ENCODE data around the gene STS. TPM values are rescaled to one million over a fixed set of nuclear protein-coding genes. Genes with fewer than 3 reads are reported as not detected.

Gene STS
- polyA plus RNA-seq, 3 donors, result 3.1 to 7.8 (median 6.3) TPM

GRCh38 chrX:7179446-7179845 lies 31.9 kb downstream of the STS start:
- no peaks in the 10 kb centered on the region for H3K36me3 ChIP-seq (replicated peaks in 1 of 2; ENCODE audit: control insufficient read depth in 1 of 2, insufficient read depth in 2 of 2, low read length in 2 of 2)
- DNase-seq, result no peak
- no peak for TF ChIP-seq CTCF (IDR thresholded peaks at IDR 0.05)
- no peak overlapping the region for H3K4me2 ChIP-seq (replicated peaks; ENCODE audit: extremely low read depth, low read length, poor library complexity, severe bottlenecking)
- no peaks in the 10 kb centered on the region for H3K27me3 ChIP-seq (ENCODE audit: control insufficient read depth in 2 of 2, insufficient read depth in 2 of 2, low read length in 2 of 2)
- H3K9ac ChIP-seq (ENCODE audit: insufficient read depth, low read length, poor library complexity, severe bottlenecking), result no peak overlapping the region
- H3K9me3 ChIP-seq (replicated peaks in 1 of 2; ENCODE audit: control insufficient read depth in 1 of 2, insufficient read depth in 1 of 2, low read length in 2 of 2), result no peaks in the 10 kb centered on the region
- no peak overlapping the region for H3K4me3 ChIP-seq (replicated peaks in 1 of 3; ENCODE audit: low read depth in 2 of 3, low read length in 3 of 3)
- no CpG with 5 or more reads among the region's 2 CpGs for WGBS (ENCODE audit: insufficient coverage)
- Mint-ChIP-seq H3K4me1 (no peaks in the 10 kb centered on the region), H3K36me3 (peaks cover 0 to 2% of the 10 kb centered on the region in 2 donors), H3K27me3 (ENCODE audit: low read depth in 3 of 3) (peaks cover 0 to 2% (median 0%) of the 10 kb centered on the region in 3 donors), H3K9me3 (peaks cover 0 to 12% (median 7%) of the 10 kb centered on the region in 7 donors), H3K27ac (no peak overlapping the region), H3K4me3 (no peak overlapping the region)
- H3K27ac ChIP-seq (ENCODE audit: low read depth in 1 of 2, low read length in 2 of 2), result no peak overlapping the region
- intact Hi-C loops (cut with micrococcal nuclease), result no loop called here
- no peaks in the 10 kb centered on the region for H4K20me1 ChIP-seq (ENCODE audit: insufficient read depth, low read length)
- no peaks in the 10 kb centered on the region for H3K4me1 ChIP-seq (ENCODE audit: control insufficient read depth in 1 of 2, insufficient read depth in 2 of 2, low read length in 2 of 2)
- no peaks in the 10 kb centered on the region for H3K79me2 ChIP-seq (ENCODE audit: insufficient read depth, low read length)
- H2AFZ ChIP-seq (ENCODE audit: insufficient read depth, low read depth, low read length, poor library complexity, severe bottlenecking), result no peak overlapping the region

GRCh38 chrX:7184816-7185215 lies 37.3 kb downstream of the STS start:
- no peak overlapping the region for H3K9ac ChIP-seq (ENCODE audit: insufficient read depth, low read length, poor library complexity, severe bottlenecking)
- H3K79me2 ChIP-seq (ENCODE audit: insufficient read depth, low read length), result no peaks in the 10 kb centered on the region
- H3K4me3 ChIP-seq (replicated peaks in 1 of 3; ENCODE audit: low read depth in 2 of 3, low read length in 3 of 3), result no peak overlapping the region
- Mint-ChIP-seq H3K27ac (no peak overlapping the region), H3K4me3 (no peak overlapping the region), H3K27me3 (ENCODE audit: low read depth in 3 of 3) (peaks cover 0 to 6% (median 3%) of the 10 kb centered on the region in 3 donors), H3K36me3 (no peaks in the 10 kb centered on the region), H3K9me3 (peaks cover 0 to 5% (median 0%) of the 10 kb centered on the region in 7 donors), H3K4me1 (no peaks in the 10 kb centered on the region)
- DNase-seq, result no peak
- TF ChIP-seq CTCF (IDR thresholded peaks at IDR 0.05), result no peak
- H4K20me1 ChIP-seq (ENCODE audit: insufficient read depth, low read length), result no peaks in the 10 kb centered on the region
- no peaks in the 10 kb centered on the region for H3K27me3 ChIP-seq (ENCODE audit: control insufficient read depth in 2 of 2, insufficient read depth in 2 of 2, low read length in 2 of 2)
- no CpG with 5 or more reads among the region's 3 CpGs for WGBS (ENCODE audit: insufficient coverage)
- H3K36me3 ChIP-seq (replicated peaks in 1 of 2; ENCODE audit: control insufficient read depth in 1 of 2, insufficient read depth in 2 of 2, low read length in 2 of 2), result no peaks in the 10 kb centered on the region
- no peak overlapping the region for H3K4me2 ChIP-seq (replicated peaks; ENCODE audit: extremely low read depth, low read length, poor library complexity, severe bottlenecking)
- H3K27ac ChIP-seq (ENCODE audit: low read depth in 1 of 2, low read length in 2 of 2), result no peak overlapping the region
- H2AFZ ChIP-seq (ENCODE audit: insufficient read depth, low read depth, low read length, poor library complexity, severe bottlenecking), result no peak overlapping the region
- H3K4me1 ChIP-seq (ENCODE audit: control insufficient read depth in 1 of 2, insufficient read depth in 2 of 2, low read length in 2 of 2), result no peaks in the 10 kb centered on the region
- H3K9me3 ChIP-seq (replicated peaks in 1 of 2; ENCODE audit: control insufficient read depth in 1 of 2, insufficient read depth in 1 of 2, low read length in 2 of 2), result no peaks in the 10 kb centered on the region
- intact Hi-C loops (cut with micrococcal nuclease), result no loop called here

Measured in CD14-positive monocyte (primary cell).